B cell (primary cell): ENCODE results near the gene CAV1. TPM values are rescaled to one million over a fixed set of nuclear protein-coding genes. Genes with fewer than 3 reads are reported as not detected.

ENCODE experiments used
- ATAC-seq: fragments of 200-7000 bp; cut with Tn5 transposase; one replicate; pipeline ENCODE4 v1.10.0; 2021; ENCODE audit warnings: low read depth, mild to moderate bottlenecking, moderate number of reproducible peaks, moderate library complexity
- CTCF ChIA-PET: fragments of 350-600 bp; sonication (Branson Sonifier 250); formaldehyde crosslinking; loops from one replicate; lab custom pipeline; 2021; ENCODE audit warnings: antibody characterized with exemption, inconsistent platforms; lab: Charles Lee
- POLR2A ChIA-PET: fragments of 350-600 bp; sonication (Branson Sonifier 250); formaldehyde crosslinking; loops from one replicate; lab custom pipeline; 2021; ENCODE audit warnings: antibody characterized with exemption; lab: Charles Lee
- DNase-seq: peaks from one replicate; pipeline ENCODE4 v3.0.0; 2013
- H2AFZ ChIP-seq: 2 replicates; pipeline ENCODE4 v1.6.1; 2012; ENCODE audit warnings: mild to moderate bottlenecking, low read depth, low read length; ENCODE audit not compliant: insufficient read depth, poor library complexity, severe bottlenecking
- H3K27ac ChIP-seq, 2 donors: 1 replicate in 1 of 2; 2 replicates in 1 of 2; pipeline ENCODE4 v1.5.1; 2012 to 2013; ENCODE audit warnings: low read length in 2 of 2, mild to moderate bottlenecking in 2 of 2, moderate library complexity in 1 of 2
- H3K27me3 ChIP-seq, 4 experiments: fragments of 200-600 bp in 1 of 4; sonication (generic) in 1 of 4; replicated peaks in 1 of 4; 1 replicate in 2 of 4; 2 replicates in 2 of 4; pipeline versions ENCODE4 v1.6.1 to v1.7.0; 2013 to 2016; ENCODE audit warnings: low read length in 3 of 4, mild to moderate bottlenecking in 2 of 4, mixed read lengths in 1 of 4, moderate library complexity in 1 of 4; ENCODE audit not compliant: insufficient read depth in 4 of 4, control insufficient read depth in 3 of 4; ENCODE audit errors: control extremely low read depth in 1 of 4
- H3K36me3 ChIP-seq, 2 experiments: replicated peaks in 1 of 2; 1 replicate in 1 of 2; 2 replicates in 1 of 2; pipeline versions ENCODE4 v1.6.1 to v1.7.1; 2013; ENCODE audit warnings: low read length in 1 of 2; ENCODE audit not compliant: insufficient read depth in 2 of 2, control insufficient read depth in 1 of 2; ENCODE audit errors: control extremely low read depth in 1 of 2, extremely low read depth in 1 of 2
- H3K4me1 ChIP-seq, 2 donors: fragments of 200-600 bp in 1 of 2; sonication (generic) in 1 of 2; 1 replicate in 1 of 2; 2 replicates in 1 of 2; pipeline versions ENCODE4 v1.5.1 to v1.6.1; 2013 to 2017; ENCODE audit warnings: low read length in 2 of 2; ENCODE audit not compliant: control insufficient read depth in 2 of 2, insufficient read depth in 2 of 2
- H3K4me2 ChIP-seq: replicated peaks from 2 replicates; pipeline ENCODE3; 2012; ENCODE audit warnings: mild to moderate bottlenecking, low read depth, low read length; ENCODE audit not compliant: poor library complexity, severe bottlenecking
- H3K4me3 ChIP-seq, 5 experiments: fragments of 200-600 bp in 1 of 5; sonication (generic) in 1 of 5; 1 replicate in 3 of 5; 2 replicates in 2 of 5; pipeline versions ENCODE4 v1.5.1 to v1.7.0; 2011 to 2016; ENCODE audit warnings: low read length in 4 of 5, mild to moderate bottlenecking in 4 of 5, low read depth in 2 of 5, control low read depth in 1 of 5, moderate library complexity in 1 of 5; ENCODE audit not compliant: insufficient read depth in 1 of 5; ENCODE audit errors: control extremely low read depth in 1 of 5, extremely low read depth in 1 of 5
- H3K79me2 ChIP-seq: fragments of 200-600 bp; sonication (generic); one replicate; pipeline ENCODE4 v1.6.0; 2016; ENCODE audit warnings: low read length; ENCODE audit not compliant: control insufficient read depth, insufficient read depth
- H3K9ac ChIP-seq: fragments of 200-600 bp; sonication (generic); 2 replicates; pipeline ENCODE4 v1.6.1; 2017; ENCODE audit warnings: mild to moderate bottlenecking, low read length, moderate library complexity
- H3K9me3 ChIP-seq, 3 donors: one replicate each; pipeline versions ENCODE4 v1.6.1 to v1.7.1; 2013; ENCODE audit warnings: low read length in 2 of 3; ENCODE audit not compliant: control insufficient read depth in 2 of 3, insufficient read depth in 1 of 3; ENCODE audit errors: control extremely low read depth in 1 of 3
- H4K20me1 ChIP-seq: 2 replicates; pipeline ENCODE4 v1.6.0; 2012; ENCODE audit warnings: mild to moderate bottlenecking, low read length; ENCODE audit not compliant: insufficient read depth, control insufficient read depth, poor library complexity, severe bottlenecking
- H3K27ac Mint-ChIP-seq: one replicate; pipeline ENCODE4 v1.8.0; 2021; ENCODE audit warnings: mixed read lengths
- H3K27me3 Mint-ChIP-seq: one replicate; pipeline ENCODE4 v1.8.0; 2021; ENCODE audit warnings: mixed read lengths
- H3K4me1 Mint-ChIP-seq: one replicate; pipeline ENCODE4 v1.8.0; 2021; ENCODE audit warnings: mixed read lengths
- H3K4me3 Mint-ChIP-seq: one replicate; pipeline ENCODE4 v1.8.0; 2021; ENCODE audit warnings: mixed read lengths
- H3K9me3 Mint-ChIP-seq: one replicate; pipeline ENCODE4 v1.8.0; 2022; ENCODE audit warnings: mixed read lengths; ENCODE audit not compliant: insufficient read depth
- EZH2 ChIP-seq: IDR thresholded peaks from 2 replicates; pipeline ENCODE4 v1.6.1; 2012; ENCODE audit warnings: borderline replicate concordance, low read depth, mild to moderate bottlenecking, moderate library complexity, low read length; ENCODE audit not compliant: insufficient read depth, poor library complexity, severe bottlenecking
- WGBS: methylation state at CpG from one replicate; pipeline ENCODE4 v1.1.5; 2013; ENCODE audit warnings: missing lambda C conversion rate; ENCODE audit not compliant: insufficient coverage; 5-methylcytosine and 5-hydroxymethylcytosine counted together
- intact Hi-C: fragments of 100-400 bp; cut with micrococcal nuclease; formaldehyde crosslinking; loops from one replicate; pipeline ENCODE4 v1.10.0; 2022
- polyA plus RNA-seq: library from polyadenylated mRNA; depleted of rRNA; stranded (reverse); fragments of >200 nt; gene quantifications from 2 replicates; pipeline ENCODE4 v1.2.3, GENCODE V29; 2012
- total RNA-seq, 2 donors: library from RNA; stranded (reverse); fragments of 120-200 nt in 1 of 2; gene quantifications; 1 replicate in 1 of 2; 2 replicates in 1 of 2; pipeline versions ENCODE4 v1.2.3 to v1.2.4, GENCODE V29; 2013 to 2022
- TF ChIP-seq, protein P1 (sequence below): fragments of 200-600 bp; IDR thresholded peaks from one replicate; pipeline ENCODE4 v1.8.0; 2022; ENCODE audit warnings: antibody characterized with exemption, mild to moderate bottlenecking

CAV1 gene
- total and polyA plus RNA-seq, 2 donors (not counting 1 experiment from before 2014, with no cell fraction given): 0.95 to 1.9 TPM

DNA sequence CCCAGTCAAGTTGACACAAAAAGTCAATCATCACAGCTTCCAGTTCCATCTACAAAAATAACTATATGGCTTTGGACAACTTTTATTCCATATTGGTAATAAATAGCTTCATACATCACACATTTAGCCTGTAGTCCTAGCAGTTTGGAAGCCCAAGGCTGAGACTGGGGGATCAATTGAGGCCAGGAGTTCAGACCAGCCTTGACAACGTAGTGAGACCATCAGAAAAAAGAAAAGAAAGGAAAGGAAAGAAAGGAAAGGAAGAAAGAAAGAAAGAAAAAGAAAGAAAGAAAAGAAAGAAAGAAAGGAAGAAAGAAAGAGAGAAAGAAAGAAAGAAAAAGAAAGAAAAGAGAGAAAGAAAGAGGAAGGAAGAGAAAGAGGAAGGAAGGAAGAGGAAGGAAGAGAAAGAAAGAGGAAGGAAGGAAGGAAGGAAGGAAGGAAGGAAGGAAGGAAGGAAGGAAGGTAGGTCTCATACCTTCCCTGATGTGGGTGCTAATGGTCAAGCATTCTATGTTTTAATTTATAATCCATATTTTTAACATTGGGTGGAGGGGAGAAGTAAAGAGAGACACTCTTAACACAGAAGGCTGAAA is 37.8 kb downstream of the CAV1 start:
- DNase-seq (no peak), ATAC-seq (no peak)
- ChIA-PET CTCF (interaction anchor here (0.9 to 4.9 kb wide), 2 partner anchors 19 to 28 kb away, joined by 3 to 16 read pairs; no protein-coding TSS in a partner anchor), POLR2A (no interaction called here)
- peaks cover 0 to 5% (median 2%) of the 10 kb centered on the region in 4 experiments for H3K27me3 ChIP-seq
- H3K9me3 ChIP-seq: peaks cover 0 to 6% (median 3%) of the 10 kb centered on the region in 3 donors
- H3K4me3 Mint-ChIP-seq: no peak overlapping the region
- no peak overlapping the region for H3K4me2 ChIP-seq
- 100% methylated on average over 1 of the region's 1 CpG for WGBS
- H3K9ac ChIP-seq: no peak overlapping the region
- peaks cover 7% of the 10 kb centered on the region for H3K4me1 Mint-ChIP-seq
- H3K9me3 Mint-ChIP-seq: peaks cover 4% of the 10 kb centered on the region
- H3K4me1 ChIP-seq: peaks cover 2 to 4% of the 10 kb centered on the region in 2 donors
- H3K36me3 ChIP-seq: no peaks in the 10 kb centered on the region
- intact Hi-C loops: loop anchor here (5.0 kb wide), 1 partner anchor 35 kb away; the partner anchor contains the start of gene CAV1
- H4K20me1 ChIP-seq: no peaks in the 10 kb centered on the region
- H3K27me3 Mint-ChIP-seq: peaks cover 28% of the 10 kb centered on the region
- H3K27ac Mint-ChIP-seq: no peak overlapping the region
- no peak overlapping the region for H2AFZ ChIP-seq
- TF ChIP-seq, protein P1, sequence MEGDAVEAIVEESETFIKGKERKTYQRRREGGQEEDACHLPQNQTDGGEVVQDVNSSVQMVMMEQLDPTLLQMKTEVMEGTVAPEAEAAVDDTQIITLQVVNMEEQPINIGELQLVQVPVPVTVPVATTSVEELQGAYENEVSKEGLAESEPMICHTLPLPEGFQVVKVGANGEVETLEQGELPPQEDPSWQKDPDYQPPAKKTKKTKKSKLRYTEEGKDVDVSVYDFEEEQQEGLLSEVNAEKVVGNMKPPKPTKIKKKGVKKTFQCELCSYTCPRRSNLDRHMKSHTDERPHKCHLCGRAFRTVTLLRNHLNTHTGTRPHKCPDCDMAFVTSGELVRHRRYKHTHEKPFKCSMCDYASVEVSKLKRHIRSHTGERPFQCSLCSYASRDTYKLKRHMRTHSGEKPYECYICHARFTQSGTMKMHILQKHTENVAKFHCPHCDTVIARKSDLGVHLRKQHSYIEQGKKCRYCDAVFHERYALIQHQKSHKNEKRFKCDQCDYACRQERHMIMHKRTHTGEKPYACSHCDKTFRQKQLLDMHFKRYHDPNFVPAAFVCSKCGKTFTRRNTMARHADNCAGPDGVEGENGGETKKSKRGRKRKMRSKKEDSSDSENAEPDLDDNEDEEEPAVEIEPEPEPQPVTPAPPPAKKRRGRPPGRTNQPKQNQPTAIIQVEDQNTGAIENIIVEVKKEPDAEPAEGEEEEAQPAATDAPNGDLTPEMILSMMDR: no peak
- no peak for TF ChIP-seq EZH2
- no peak overlapping the region for H3K27ac ChIP-seq
- no peaks in the 10 kb centered on the region for H3K79me2 ChIP-seq
- no peak overlapping the region for H3K4me3 ChIP-seq

DNA sequence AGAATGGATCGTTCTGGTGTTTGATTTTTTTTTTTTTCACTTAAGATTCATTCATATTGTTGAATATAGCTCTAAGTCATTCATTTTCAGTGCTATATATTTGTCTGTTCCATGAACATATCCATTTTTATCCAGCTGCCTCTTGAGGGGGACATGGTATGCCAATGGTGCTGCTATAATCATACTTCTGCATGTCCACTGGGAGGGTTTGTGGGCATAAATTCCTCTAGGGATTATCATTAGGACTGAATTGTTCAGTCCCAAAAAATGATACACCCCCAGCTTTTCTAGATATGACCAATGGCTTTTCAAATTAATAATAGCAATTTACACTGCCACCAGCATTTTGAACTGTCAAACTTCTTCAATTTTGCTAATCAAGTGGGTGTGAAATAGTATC is 41.1 kb downstream of the CAV1 start:
- POLR2A ChIA-PET: no interaction called here
- intact Hi-C loops: no loop called here
- Mint-ChIP-seq H3K9me3 (peaks cover 4% of the 10 kb centered on the region), H3K27me3 (peaks cover 20% of the 10 kb centered on the region), H3K4me1 (peaks cover 16% of the 10 kb centered on the region), H3K4me3 (no peak overlapping the region), H3K27ac (no peak overlapping the region)
- no peak overlapping the region for H3K27ac ChIP-seq
- H4K20me1 ChIP-seq: no peaks in the 10 kb centered on the region
- no peak overlapping the region for H3K4me3 ChIP-seq
- H3K9ac ChIP-seq: no peak overlapping the region
- H3K79me2 ChIP-seq: no peaks in the 10 kb centered on the region
- DNase-seq (no peak), ATAC-seq (no peak)
- peaks cover 0 to 6% (median 3%) of the 10 kb centered on the region in 3 donors for H3K9me3 ChIP-seq
- peaks cover 2 to 4% of the 10 kb centered on the region in 2 donors for H3K4me1 ChIP-seq
- WGBS: no CpG with 5 or more reads among the region's 1 CpG
- CTCF ChIA-PET: no interaction called here
- no peak for TF ChIP-seq EZH2
- TF ChIP-seq, protein P1: no peak
- H3K36me3 ChIP-seq: no peaks in the 10 kb centered on the region
- H2AFZ ChIP-seq: no peak overlapping the region
- no peak overlapping the region for H3K4me2 ChIP-seq
- H3K27me3 ChIP-seq: peaks cover 0 to 3% (median 0%) of the 10 kb centered on the region in 4 experiments
